Omental fat pad (tissue), 4 donors: ENCODE measurements around the gene TRPC4. TPM values are rescaled to one million over a fixed set of nuclear protein-coding genes. Genes with fewer than 3 reads are reported as not detected.

Experiments
- ATAC-seq: fragments of 150-250 bp; one replicate; pipeline ENCODE4 v1.9.1; 2016; ENCODE audit warnings: mild to moderate bottlenecking, moderate library complexity; ENCODE audit not compliant: low FRiP score
- DNase-seq: peaks from one replicate; pipeline ENCODE4 v3.0.0-alpha.2; 2019; ENCODE audit warnings: low spot score
- CTCF ChIP-seq, 3 donors: fragments of 450-650 bp; IDR thresholded peaks; one replicate each; pipeline ENCODE4 v1.5.1; 2016 to 2017; ENCODE audit warnings: antibody characterized with exemption in 3 of 3, mild to moderate bottlenecking in 3 of 3, moderate library complexity in 2 of 3
- total RNA-seq, 4 donors: library from RNA; depleted of rRNA; stranded (reverse); fragments of >200 nt; gene quantifications; one replicate each; pipeline ENCODE4 v1.1.0, GENCODE V29; 2016

Gene TRPC4
- total RNA-seq, 4 donors from 2014 or later = 0.56 to 1.4 (median 0.95) TPM

- no peak for TF ChIP-seq CTCF (IDR thresholded peaks at IDR 0.05)
- ATAC-seq (no peak), DNase-seq (no peak)
These were observed 74.2 kb downstream of the TRPC4 start for GRCh38 chr13:37795326-37795725.

GRCh38 chr13:37791699-37792098 lies 77.9 kb downstream of the TRPC4 start:
- ATAC-seq (no peak), DNase-seq (no peak)
- TF ChIP-seq CTCF (IDR thresholded peaks at IDR 0.05) = no peak

GRCh38 chr13:37788346-37788745 lies 81.2 kb downstream of the TRPC4 start:
- TF ChIP-seq CTCF (IDR thresholded peaks at IDR 0.05) = no peak
- no peak for ATAC-seq
- DNase-seq = no peak

GRCh38 chr13:37777676-37778075 lies 91.9 kb downstream of the TRPC4 start:
- DNase-seq = no peak
- TF ChIP-seq CTCF (IDR thresholded peaks at IDR 0.05) = no peak
- no peak for ATAC-seq

GRCh38 chr13:37775871-37776270 lies 93.7 kb downstream of the TRPC4 start:
- no peak for TF ChIP-seq CTCF (IDR thresholded peaks at IDR 0.05)
- ATAC-seq (no peak), DNase-seq (no peak)

GRCh38 chr13:37772644-37773043 lies 96.9 kb downstream of the TRPC4 start:
- no peak for DNase-seq
- no peak for ATAC-seq
- no peak for TF ChIP-seq CTCF (IDR thresholded peaks at IDR 0.05)

GRCh38 chr13:37769545-37769944 lies 100.0 kb downstream of the TRPC4 start:
- no peak for TF ChIP-seq CTCF (IDR thresholded peaks at IDR 0.05)
- no peak for DNase-seq
- no peak for ATAC-seq
